22Rv1 (cell line): Measurements from ENCODE around the gene WWOX.

ENCODE experiments used
- CTCF ChIP-seq: fragments of 450-650 bp; IDR thresholded peaks from 2 replicates; pipeline ENCODE4 v1.5.1; 2017; ENCODE audit warnings: mild to moderate bottlenecking
- ZFX ChIP-seq: fragments of 450-650 bp; IDR thresholded peaks from 2 replicates; pipeline ENCODE4 v1.6.1; 2017; ENCODE audit warnings: antibody characterized with exemption, borderline replicate concordance

DNA sequence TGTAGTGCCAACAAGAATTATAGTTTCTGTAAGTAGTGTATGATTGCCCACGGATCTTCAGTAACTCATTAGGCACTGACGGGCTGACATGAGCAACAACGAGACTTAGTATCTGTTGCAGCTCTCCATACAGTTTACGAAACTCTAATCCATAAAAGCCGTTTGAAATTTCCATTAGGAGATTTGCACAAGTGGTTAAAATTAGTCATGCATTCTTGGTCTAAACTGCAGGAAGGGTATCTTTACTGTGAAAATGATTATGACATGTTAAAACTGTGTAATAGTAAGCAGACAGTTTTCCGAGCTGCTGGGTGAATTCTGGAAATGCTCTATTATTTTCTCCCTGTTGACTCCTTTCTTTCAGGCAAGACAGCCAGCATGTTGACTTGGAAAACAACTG lies 605.0 kb downstream of the WWOX start:
- TF ChIP-seq CTCF = no peak
- no peak for TF ChIP-seq ZFX
